Right lobe of liver (tissue), 4 donors: Measurements from ENCODE around the gene DDX25.

Source experiments
- POLR2A ChIP-seq: fragments of 450-650 bp; IDR thresholded peaks from one replicate; pipeline ENCODE4 v1.6.1; 2017; ENCODE audit warnings: antibody characterized with exemption, mild to moderate bottlenecking
- TF ChIP-seq, protein P1 (sequence below), 4 donors: fragments of 200-600 bp in 3 of 4; fragments of 450-650 bp in 1 of 4; IDR thresholded peaks; one replicate each; pipeline versions ENCODE4 v1.5.1 to v1.8.0; 2016 to 2022; ENCODE audit warnings: antibody characterized with exemption in 4 of 4, mild to moderate bottlenecking in 2 of 4
- donor health status: DM: no; HTN: no; CAD: no.
- donor health status: DM: no; HTN: no; CAD: no.
- donor health status: DM: no; HTN: yes; CAD: no.

- TF ChIP-seq, protein P1, sequence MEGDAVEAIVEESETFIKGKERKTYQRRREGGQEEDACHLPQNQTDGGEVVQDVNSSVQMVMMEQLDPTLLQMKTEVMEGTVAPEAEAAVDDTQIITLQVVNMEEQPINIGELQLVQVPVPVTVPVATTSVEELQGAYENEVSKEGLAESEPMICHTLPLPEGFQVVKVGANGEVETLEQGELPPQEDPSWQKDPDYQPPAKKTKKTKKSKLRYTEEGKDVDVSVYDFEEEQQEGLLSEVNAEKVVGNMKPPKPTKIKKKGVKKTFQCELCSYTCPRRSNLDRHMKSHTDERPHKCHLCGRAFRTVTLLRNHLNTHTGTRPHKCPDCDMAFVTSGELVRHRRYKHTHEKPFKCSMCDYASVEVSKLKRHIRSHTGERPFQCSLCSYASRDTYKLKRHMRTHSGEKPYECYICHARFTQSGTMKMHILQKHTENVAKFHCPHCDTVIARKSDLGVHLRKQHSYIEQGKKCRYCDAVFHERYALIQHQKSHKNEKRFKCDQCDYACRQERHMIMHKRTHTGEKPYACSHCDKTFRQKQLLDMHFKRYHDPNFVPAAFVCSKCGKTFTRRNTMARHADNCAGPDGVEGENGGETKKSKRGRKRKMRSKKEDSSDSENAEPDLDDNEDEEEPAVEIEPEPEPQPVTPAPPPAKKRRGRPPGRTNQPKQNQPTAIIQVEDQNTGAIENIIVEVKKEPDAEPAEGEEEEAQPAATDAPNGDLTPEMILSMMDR (IDR thresholded peaks at IDR 0.05) = no peak
- no peak for TF ChIP-seq POLR2A
These were observed 17.8 kb downstream of the DDX25 start for GRCh38 chr11:125922156-125922555.
